ENCODE results near the gene AGRN. TPM values are rescaled to one million over a fixed set of nuclear protein-coding genes. Genes with fewer than 3 reads are reported as not detected.
"Not testable (repeated sequence)": the region's sequence is repeated elsewhere in the genome, so short reads cannot be mapped to it uniquely, and the experiment has no call there.

AGRN gene
- polyA plus RNA-seq, 1 donor from 2014 or later, result 0.05 TPM

DNA sequence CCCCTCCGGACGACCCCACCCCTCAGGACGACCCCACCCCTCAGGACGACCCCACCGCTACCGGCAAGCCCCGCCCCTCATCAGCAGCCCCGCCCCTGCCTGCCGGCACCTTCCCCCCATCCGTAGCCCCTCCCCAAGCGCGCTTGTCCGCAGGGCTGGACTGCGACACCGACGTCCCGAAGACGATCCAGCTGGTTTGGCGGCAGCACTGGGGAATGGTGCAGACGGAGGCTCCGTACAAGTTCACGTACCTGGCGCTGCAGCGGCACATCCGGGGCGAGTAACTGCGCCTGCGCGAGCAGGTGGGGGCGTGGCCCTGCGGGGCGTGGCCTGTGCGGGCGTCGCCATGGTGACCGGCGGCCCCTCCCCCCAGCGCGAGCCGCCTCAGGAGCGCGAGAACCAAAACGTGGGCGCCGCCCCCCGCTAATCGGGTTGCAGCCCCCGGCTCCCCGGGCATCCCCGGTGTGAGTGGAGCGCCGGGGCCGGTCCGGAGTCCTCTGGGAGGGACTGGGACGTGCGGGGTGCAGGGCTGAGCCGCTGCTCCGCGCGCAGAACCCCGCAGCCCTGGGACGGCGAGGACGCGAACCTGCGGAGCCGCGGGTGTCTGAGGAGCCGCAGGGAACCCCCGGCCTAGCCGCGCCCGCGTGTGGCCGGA is 49.3 kb downstream of the AGRN start:
- H3K36me3 Mint-ChIP-seq, result no peaks in the 10 kb centered on the region
- H3K27ac Mint-ChIP-seq, result peak overlapping the region in 2 of 3 donors; percentile 76 to 83
- H3K4me3 Mint-ChIP-seq, result peak overlapping the region; percentile 62 to 92 (median 82)
- H3K4me1 Mint-ChIP-seq, result peaks cover 4 to 12% (median 8%) of the 10 kb centered on the region in 3 donors
- peaks cover under 1% of the 10 kb centered on the region for H3K27me3 Mint-ChIP-seq
- H3K9me3 Mint-ChIP-seq, result no peaks in the 10 kb centered on the region

DNA sequence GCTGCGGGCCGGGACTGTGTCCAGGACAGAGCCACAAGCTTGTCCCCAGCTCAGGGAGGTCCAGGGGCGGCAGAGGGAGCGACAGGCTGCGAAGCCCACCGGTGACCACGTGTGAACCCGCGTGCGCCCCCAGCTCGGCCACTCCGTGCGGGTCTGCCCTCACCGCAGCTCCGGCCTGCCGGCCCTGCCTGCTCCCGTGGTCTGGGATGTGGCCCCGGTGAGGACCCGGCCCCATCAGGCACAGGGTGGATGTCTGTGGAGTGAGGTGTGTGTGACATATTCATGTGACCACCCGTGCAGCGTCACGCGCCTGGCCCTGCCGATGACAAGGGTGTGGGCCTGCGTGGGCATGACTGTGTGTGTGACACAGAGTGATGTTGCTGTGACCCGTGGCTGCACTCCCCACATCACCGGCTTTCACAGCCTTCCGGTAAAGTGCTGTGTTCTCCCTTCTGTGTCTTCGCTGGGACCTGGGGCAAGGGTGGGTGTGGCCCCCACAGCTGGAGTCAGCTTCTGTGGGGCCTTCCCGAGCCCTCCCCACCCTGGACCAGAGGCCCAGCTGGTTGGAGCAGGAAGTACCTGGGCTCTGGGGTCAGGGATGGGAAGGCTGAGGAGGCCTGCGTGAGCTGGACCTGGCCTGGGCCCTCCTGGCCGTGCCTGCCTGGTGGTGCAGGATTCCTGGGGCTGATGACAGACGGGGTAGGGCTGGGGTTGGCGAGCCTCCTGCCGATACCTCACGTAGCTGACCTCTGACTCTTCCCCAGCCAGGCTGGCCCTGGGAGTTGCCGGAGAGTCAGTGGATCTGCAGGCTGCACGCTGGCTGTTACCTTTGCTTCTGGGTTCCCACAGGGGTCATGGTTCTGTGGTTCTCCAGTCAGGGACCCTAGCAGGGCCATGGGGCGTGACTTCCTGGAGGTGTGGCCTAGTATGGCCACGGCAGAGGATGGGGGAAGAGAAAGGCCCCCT is 50.1 kb downstream of the AGRN start:
- peaks cover 5% of the 10 kb centered on the region for H3K27me3 Mint-ChIP-seq
- peak overlapping the region in 2 of 3 donors; percentile 92 to 99 for H3K27ac Mint-ChIP-seq
- H3K36me3 Mint-ChIP-seq, result no peaks in the 10 kb centered on the region
- H3K9me3 Mint-ChIP-seq, result no peaks in the 10 kb centered on the region
- peaks cover 7 to 12% (median 10%) of the 10 kb centered on the region in 3 donors for H3K4me1 Mint-ChIP-seq
- H3K4me3 Mint-ChIP-seq, result peak overlapping the region; percentile 61 to 90 (median 77)

DNA sequence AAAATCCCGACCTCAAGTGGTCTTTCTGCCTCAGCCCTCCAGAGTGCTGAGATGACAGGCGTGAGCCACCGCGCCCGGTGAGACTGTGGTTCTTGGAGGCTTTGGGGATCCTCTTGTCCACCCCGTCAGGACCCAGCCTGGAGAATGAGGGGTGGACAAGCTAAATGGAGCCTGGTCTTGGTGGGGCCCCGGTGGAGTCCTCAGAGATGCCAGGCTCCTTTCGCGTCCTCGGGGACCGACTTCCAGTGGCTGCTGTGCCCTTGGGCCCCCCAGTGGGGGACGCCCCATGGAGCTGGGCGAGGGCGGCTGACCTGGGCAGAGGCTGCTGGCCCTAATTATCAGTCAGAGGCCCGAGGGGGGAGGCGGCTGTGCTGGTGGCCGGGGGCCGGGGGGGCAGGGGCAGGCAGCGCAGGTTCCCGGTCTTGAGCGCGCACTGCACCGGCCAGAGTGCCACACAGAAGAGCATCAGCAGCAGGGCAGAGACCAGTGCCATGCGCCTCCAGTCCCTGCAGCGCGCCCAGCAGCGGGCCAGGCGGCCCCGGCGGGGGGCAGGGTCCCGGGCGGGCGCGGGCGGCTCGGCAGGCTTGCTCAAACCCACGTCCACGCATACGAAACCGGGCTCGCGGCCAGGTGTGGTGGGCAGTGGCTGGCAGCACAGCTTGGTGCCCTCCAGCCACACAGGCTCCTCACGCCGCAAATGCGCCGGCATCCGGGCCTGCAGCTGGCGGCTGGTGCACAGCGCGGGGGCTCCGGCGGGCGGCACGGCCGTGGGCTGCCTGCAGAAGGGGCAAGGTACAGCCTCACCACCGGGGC is 51.8 kb downstream of the AGRN start:
- Mint-ChIP-seq H3K9me3 (no peaks in the 10 kb centered on the region), H3K27me3 (peaks cover 5% of the 10 kb centered on the region), H3K27ac (peak overlapping the region in 1 of 3 donors; percentile 99), H3K36me3 (no peaks in the 10 kb centered on the region), H3K4me3 (peak overlapping the region in 1 of 4 donors; percentile 90), H3K4me1 (peaks cover 6 to 10% (median 7%) of the 10 kb centered on the region in 3 donors)

DNA sequence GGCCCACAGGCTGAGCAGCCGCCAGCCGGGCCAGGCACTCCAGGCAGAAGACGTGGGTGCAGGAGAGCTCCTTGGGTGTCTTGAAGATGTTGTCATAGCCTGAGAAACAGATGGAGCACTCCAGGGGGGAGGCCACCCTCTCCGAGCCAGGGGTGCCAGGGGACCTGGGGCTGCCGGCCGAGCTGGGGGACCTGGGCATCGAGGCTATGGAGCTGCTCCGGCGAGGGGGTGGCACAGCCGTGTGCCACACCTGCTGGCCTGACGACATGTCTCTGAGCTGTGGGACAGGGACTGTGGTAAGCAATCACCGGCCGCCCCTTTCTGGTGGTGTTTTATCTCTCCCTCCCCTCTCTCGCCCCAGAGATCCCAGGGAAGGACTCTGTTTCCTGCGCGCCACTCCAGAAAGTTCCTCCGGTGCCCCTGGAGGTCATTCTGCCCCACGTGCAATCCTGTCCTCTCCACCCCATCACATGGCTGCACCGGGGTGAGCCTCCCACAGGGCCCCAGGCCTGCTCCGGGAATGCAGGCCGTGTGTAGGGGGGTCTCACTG is 52.5 kb downstream of the AGRN start:
- no peaks in the 10 kb centered on the region for H3K36me3 Mint-ChIP-seq
- peaks cover 5% of the 10 kb centered on the region for H3K27me3 Mint-ChIP-seq
- H3K9me3 Mint-ChIP-seq, result no peaks in the 10 kb centered on the region
- H3K27ac Mint-ChIP-seq, result peak overlapping the region in 2 of 3 donors; percentile 19 to 32
- peaks cover 6 to 10% (median 7%) of the 10 kb centered on the region in 3 donors for H3K4me1 Mint-ChIP-seq
- no peak overlapping the region for H3K4me3 Mint-ChIP-seq

DNA sequence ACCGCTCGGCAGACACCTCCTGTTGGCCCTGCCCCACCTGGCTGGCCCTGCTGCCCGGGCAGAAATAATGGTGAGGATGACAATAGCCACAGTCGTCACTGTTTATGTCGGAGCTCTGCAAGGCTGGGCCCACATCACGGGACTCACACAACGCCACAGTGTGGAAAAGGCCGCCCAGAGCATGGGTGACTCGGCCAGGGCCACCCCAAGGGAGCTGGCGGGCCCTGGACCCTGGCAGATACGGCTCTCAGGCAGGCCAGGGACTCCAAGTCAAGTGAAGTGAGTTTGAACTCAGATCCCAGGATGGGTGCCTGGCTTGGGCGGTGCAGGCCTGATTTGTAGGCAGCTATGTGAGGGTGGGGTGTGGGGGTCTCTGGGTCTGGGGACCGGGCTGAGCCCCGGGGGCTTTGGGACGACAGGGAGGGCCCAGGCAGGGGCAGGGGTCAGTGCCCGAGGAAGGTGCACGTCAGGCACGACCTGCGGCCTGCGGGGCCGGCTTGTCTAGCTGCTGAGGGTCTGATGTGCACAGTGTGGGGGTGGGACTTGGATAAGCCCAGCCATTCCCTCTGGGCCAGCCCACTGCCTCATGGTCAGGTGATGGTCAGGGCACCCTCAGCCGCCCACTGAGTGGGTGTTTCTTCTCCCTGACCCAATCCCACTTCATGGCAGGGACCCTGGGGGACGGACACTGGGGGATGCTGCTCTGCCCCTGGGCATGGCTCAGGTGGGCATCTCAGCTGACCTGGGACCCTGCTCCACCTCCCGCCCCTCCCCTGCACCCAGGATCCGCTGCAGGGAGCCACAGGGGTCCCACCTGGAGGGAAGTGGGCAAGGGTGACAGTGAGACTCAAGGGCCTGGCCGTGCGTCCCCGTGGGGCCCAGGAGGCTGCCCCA is 53.2 kb downstream of the AGRN start:
- no peak overlapping the region for H3K4me3 Mint-ChIP-seq
- H3K36me3 Mint-ChIP-seq, result no peaks in the 10 kb centered on the region
- peak overlapping the region in 2 of 3 donors; percentile 19 to 32 for H3K27ac Mint-ChIP-seq
- H3K27me3 Mint-ChIP-seq, result peaks cover 5% of the 10 kb centered on the region
- H3K4me1 Mint-ChIP-seq, result peaks cover 6 to 10% (median 7%) of the 10 kb centered on the region in 3 donors
- H3K9me3 Mint-ChIP-seq, result no peaks in the 10 kb centered on the region

DNA sequence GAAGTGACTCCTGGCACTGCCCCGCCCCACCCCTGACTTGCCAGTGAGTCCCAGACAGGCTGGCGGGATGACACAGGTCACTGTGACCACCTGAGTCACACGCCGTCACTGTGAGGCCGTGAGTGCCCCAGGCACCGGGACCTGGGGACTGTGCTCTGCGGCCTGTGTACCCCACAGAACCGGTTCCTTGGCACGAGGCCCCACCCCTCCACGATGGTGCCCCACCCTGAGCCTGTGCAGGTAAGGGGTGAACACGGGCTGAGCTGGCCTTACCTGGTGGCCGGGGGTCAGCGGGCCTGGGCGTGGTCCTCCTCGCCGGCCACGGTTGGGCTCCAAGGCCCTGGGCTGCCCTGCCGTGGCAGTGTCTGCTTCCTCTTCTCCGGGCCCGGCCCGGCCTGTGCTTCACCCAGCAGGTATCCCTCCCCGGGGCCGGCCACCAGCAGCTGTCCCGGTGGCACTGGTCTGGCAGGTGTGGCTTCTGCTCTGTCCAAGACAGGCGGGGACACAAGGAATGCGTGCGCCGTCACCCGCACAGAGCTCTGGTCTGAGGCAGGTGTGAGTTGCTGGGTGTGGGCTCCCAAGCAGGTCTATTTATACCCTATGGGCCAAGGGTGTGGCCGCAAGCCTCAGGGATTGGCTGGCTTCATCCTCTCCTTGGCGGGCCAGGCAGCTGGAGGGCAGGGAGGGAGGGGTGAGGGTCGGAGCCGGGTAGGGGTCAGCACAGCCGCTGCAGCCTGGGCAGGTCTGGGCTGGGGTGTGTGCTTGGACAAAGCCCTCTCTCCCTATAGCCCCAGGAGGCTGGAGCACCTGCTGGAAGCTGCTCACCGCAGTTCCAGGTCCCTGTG is 54.0 kb downstream of the AGRN start, which contains the start of gene RNF223:
Gene RNF223, minus strand, starts transcription at position 564 of the 845 bp plus-strand sequence. CDS start 1,740 bp downstream, outside the sequence.
- Mint-ChIP-seq H3K9me3 (no peaks in the 10 kb centered on the region), H3K27ac (peak within 1 kb of the TSS in 1 of 3 donors; percentile 47), H3K4me3 (no peak within 1 kb of the TSS), H3K27me3 (peaks cover 5% of the 10 kb centered on the region), H3K36me3 (no peaks in the 10 kb centered on the region), H3K4me1 (peaks cover 6 to 8% (median 7%) of the 10 kb centered on the region in 3 donors)

DNA sequence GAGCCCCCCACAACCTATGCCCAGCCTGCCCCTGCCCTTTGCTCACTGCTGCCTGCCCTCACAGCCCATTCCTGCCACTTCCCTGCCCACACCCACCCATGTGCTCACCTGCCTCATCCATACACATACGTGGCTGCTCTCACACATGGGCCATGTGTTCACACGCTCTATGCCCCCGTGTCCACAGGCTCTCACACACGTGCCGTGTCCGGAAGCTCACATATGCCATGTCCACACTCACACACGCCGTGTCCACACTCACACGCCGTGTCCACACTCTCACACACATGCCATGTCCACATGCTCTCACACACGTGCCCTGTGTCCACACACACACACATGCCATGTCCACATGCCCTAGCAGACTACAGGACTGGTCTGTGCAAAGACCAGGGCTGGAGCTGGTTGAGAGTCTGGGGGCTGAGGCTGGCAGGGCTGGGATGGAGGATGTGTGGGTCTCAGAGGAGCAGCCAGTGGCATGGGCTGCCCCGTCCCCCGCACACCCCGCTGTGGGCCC is 54.8 kb downstream of the AGRN start:
- Mint-ChIP-seq H3K36me3 (no peaks in the 10 kb centered on the region), H3K4me3 (no peak overlapping the region), H3K9me3 (no peaks in the 10 kb centered on the region), H3K27me3 (peaks cover 5% of the 10 kb centered on the region), H3K4me1 (peaks cover 6 to 8% (median 7%) of the 10 kb centered on the region in 3 donors), H3K27ac (peak overlapping the region in 1 of 3 donors; percentile 47)

DNA sequence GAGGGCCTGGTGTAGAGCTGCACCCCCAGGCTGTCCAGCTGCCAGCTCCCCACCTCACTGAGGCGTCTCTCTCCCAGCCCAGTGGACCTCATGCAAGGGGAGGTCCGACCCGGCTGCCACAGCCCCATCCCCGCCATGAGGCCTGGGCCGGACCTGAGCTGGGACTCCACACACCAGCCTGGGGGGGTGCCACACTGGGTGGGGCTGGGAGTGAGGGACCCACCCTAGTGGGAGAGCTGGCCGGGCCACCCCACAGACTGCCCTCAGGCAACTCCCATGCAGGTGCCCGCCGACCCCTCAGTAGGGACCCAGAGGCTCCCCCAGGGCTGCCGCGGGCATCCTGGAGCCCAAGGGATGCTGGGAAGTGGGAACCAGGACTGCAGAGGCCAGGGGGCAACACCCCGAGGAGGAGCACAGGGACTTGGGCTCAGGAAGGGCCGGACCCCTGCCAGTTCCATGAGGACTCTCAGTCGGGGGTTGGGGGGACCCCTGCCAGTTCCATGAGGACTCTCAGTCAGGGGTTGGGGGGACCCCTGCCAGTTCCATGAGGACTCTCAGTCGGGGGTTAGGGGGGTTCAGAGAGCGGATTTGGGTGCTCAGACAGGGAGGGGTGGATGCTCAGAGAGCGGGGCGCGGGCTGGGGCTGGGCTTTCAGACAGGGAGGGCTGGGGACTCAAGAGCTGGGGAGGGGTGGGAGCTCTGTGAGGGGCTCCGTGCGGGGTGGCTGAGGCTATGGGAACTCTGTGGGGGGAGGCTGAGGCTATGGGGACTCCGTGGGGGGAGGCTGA is 55.4 kb downstream of the AGRN start:
- Mint-ChIP-seq H3K4me3 (no peak overlapping the region), H3K27ac (no peak overlapping the region), H3K27me3 (peaks cover 5% of the 10 kb centered on the region), H3K36me3 (no peaks in the 10 kb centered on the region), H3K9me3 (no peaks in the 10 kb centered on the region), H3K4me1 (peaks cover 0 to 4% (median 3%) of the 10 kb centered on the region in 3 donors)

DNA sequence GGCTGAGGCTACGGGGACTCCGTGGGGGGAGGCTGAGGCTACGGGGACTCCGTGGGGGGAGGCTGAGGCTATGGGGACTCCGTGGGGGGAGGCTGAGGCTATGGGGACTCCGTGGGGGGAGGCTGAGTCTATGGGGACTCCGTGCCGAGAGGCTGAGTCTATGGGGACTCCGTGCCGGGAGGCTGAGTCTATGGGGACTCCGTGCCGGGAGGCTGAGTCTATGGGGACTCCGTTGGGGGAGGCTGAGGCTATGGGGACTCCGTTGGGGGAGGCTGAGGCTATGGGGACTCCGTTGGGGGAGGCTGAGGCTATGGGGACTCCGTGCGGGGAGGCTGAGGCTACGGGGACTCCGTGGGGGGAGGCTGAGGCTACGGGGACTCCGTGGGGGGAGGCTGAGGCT is 57.5 kb downstream of the AGRN start:
- H3K9me3 Mint-ChIP-seq, H3K36me3 Mint-ChIP-seq, H3K4me3 Mint-ChIP-seq: not testable (repeated sequence)

DNA sequence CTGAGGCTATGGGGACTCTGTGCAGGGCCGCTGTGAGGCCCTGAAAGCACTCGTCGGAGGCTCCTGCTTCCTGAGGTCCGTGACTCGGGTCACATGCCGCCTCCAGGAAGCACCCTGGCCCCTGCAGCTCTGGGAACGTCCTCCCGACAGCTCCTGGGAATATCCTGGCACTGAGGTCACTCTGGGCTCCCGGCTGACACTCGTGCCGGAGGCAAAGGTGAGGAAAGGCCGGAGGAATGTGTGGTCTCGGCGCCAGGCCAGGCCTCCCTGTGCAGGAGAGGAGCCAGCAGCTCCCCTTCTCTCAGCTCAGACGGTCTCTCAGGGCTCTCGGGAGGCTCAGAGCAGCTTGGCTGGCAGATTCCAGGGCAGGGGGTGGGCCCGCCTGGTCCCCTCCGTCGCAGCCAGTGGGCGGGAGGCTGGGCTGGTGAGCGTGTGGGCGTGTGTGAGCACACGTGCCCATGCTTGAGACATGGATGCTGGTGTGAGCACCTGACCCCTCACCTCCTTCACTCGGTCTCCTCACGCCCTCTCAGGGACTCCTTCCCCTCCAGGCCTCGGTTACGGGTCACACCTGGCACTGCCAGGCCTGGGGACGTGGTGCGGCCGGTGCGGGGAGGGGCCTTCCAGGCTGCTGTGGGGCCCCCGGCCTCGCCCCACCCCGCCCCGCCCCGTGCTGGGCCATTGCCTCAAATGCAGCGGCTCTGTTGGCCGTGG is 59.6 kb downstream of the AGRN start:
- Mint-ChIP-seq H3K4me3 (peak overlapping the region in 2 of 4 donors; percentile 3 to 12), H3K27ac (no peak overlapping the region), H3K27me3 (peaks cover 4% of the 10 kb centered on the region), H3K4me1 (peaks cover 0 to 3% (median 3%) of the 10 kb centered on the region in 3 donors), H3K9me3 (no peaks in the 10 kb centered on the region), H3K36me3 (no peaks in the 10 kb centered on the region)

More for the DNA sequence above, 57.5 kb downstream of the AGRN start:
- not testable (repeated sequence) for H3K4me1 Mint-ChIP-seq, H3K27me3 Mint-ChIP-seq, H3K27ac Mint-ChIP-seq

DNA sequence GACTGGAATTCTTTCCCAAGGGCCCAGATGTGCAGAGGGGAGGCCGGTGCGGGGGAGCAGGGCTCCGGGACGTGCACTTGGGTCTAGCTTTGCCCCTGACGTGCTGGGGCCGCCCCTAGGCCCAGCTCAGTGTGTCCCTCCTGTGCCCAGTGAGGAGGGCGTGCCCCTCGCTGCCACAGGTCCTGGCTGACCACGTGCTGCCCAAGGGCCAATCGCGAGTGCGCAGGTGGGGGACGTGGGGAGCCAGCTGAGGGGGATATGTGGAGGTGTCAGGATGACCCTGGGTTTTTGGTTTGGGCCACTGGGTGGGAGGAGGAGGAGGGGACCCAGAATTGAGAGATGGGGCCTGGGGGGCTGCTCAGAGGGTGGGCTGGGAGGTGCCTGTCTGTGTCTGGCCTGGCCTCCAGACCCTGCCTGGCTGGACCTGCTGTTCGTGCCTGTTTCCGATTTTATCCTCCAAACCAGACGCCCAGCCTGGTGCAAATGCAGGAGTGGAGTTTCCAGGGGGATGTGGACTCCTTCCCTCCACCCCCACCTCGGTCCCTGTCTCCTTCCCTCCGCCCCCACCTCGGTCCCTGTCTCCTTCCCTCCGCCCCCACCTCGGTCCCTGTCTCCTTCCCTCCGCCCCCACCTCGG is 60.3 kb downstream of the AGRN start:
- Mint-ChIP-seq H3K4me3 (peak overlapping the region in 1 of 4 donors; percentile 28), H3K36me3 (no peaks in the 10 kb centered on the region), H3K9me3 (no peaks in the 10 kb centered on the region), H3K27me3 (no peaks in the 10 kb centered on the region), H3K27ac (peak overlapping the region in 1 of 3 donors; percentile 62), H3K4me1 (peaks cover 0 to 1% (median 0%) of the 10 kb centered on the region in 3 donors)

Measured in IgD-negative memory B cell (primary cell).